Gastroesophageal sphincter (tissue), 4 donors: ENCODE results near the gene CALML5. TPM values are rescaled to one million over a fixed set of nuclear protein-coding genes. Genes with fewer than 3 reads are reported as not detected.

ENCODE experiments used
- ATAC-seq: fragments of 150-250 bp; one replicate; pipeline ENCODE4 v1.9.1; 2016; ENCODE audit warnings: mild to moderate bottlenecking, moderate library complexity
- H3K27ac ChIP-seq, 4 donors: fragments of 200-600 bp; sonication (generic) in 3 of 4; 1 replicate in 3 of 4; 2 replicates in 1 of 4; pipeline ENCODE4 v1.5.1; 2016 to 2019
- H3K27me3 ChIP-seq: fragments of 200-600 bp; sonication (generic); one replicate; pipeline ENCODE4 v1.5.1; 2019
- H3K36me3 ChIP-seq, 2 donors: fragments of 200-600 bp; sonication (generic); one replicate each; pipeline ENCODE4 v1.5.1; 2019; ENCODE audit warnings: control low read depth in 1 of 2
- H3K4me1 ChIP-seq, 3 donors: fragments of 200-600 bp; sonication (generic); 1 replicate in 2 of 3; 2 replicates in 1 of 3; pipeline ENCODE4 v1.5.1; 2016 to 2019; ENCODE audit warnings: control low read depth in 2 of 3
- H3K4me3 ChIP-seq, 2 donors: fragments of 200-600 bp; sonication (generic); one replicate each; pipeline ENCODE4 v1.5.1; 2019; ENCODE audit warnings: mild to moderate bottlenecking in 1 of 2, moderate library complexity in 1 of 2
- H3K9me3 ChIP-seq, 3 donors: fragments of 200-600 bp; sonication (generic); one replicate each; pipeline ENCODE4 v1.5.1; 2017 to 2019; ENCODE audit warnings: control low read depth in 2 of 3
- CTCF ChIP-seq, 4 experiments: fragments of 200-600 bp in 2 of 4; fragments of 450-650 bp in 2 of 4; sonication (generic) in 1 of 4; IDR thresholded peaks; one replicate each; pipeline ENCODE4 v1.5.1; 2017 to 2019; ENCODE audit warnings: antibody characterized with exemption in 4 of 4, mild to moderate bottlenecking in 2 of 4, moderate library complexity in 2 of 4
- EP300 ChIP-seq: sonication (generic); formaldehyde crosslinking; IDR thresholded peaks from one replicate; pipeline ENCODE4 v1.6.1; 2017; ENCODE audit warnings: antibody characterized with exemption, mild to moderate bottlenecking
- POLR2A ChIP-seq, 2 donors: fragments of 450-650 bp; IDR thresholded peaks; one replicate each; pipeline ENCODE4 v1.6.1; 2017; ENCODE audit warnings: antibody characterized with exemption in 2 of 2, mild to moderate bottlenecking in 2 of 2, moderate library complexity in 1 of 2
- POLR2AphosphoS5 ChIP-seq: sonication (generic); formaldehyde crosslinking; IDR thresholded peaks from one replicate; pipeline ENCODE4 v1.6.1; 2017; ENCODE audit warnings: antibody characterized with exemption
- WGBS, 2 donors: methylation state at CpG; one replicate each; pipeline ENCODE4 v1.1.5; 2018; ENCODE audit warnings: low coverage in 1 of 2; 5-methylcytosine and 5-hydroxymethylcytosine counted together
- total RNA-seq, 4 donors: library from RNA; depleted of rRNA; stranded (reverse); fragments of >200 nt; gene quantifications; one replicate each; pipeline ENCODE4 v1.1.0, GENCODE V29; 2016

CALML5 gene
- total RNA-seq, 4 donors from 2014 or later, result not detected

DNA sequence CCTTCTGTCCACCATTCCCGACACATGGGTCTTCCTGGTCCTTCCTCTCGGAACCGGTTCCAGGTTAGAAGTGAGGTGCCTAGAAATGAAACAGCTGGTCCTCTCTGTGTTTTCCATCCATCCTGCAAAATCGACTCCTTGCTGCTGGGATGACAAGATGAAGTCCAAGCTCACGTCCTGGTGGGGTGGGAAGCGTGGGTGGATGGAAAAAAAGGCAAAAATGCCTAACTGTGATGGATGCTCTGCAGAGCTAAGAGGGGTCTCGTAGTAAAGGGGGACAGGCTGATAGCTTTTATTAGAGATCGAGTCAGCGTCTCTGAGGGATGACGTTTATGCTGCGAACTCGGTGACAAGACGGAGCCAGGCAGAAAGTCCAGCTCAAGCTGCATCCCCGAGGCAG, 14.1 kb downstream of the CALML5 start:
- Histone ChIP-seq H3K4me1 (no peaks in the 10 kb centered on the region), H3K27ac (no peak overlapping the region), H3K9me3 (no peaks in the 10 kb centered on the region), H3K27me3 (no peaks in the 10 kb centered on the region), H3K36me3 (no peaks in the 10 kb centered on the region), H3K4me3 (no peak overlapping the region)
- no peak for ATAC-seq
- 93 to 100% methylated on average over 3 to 9 of the region's 14 CpGs for WGBS, 2 donors
- TF ChIP-seq CTCF (IDR thresholded peaks at IDR 0.05), result no peak

DNA sequence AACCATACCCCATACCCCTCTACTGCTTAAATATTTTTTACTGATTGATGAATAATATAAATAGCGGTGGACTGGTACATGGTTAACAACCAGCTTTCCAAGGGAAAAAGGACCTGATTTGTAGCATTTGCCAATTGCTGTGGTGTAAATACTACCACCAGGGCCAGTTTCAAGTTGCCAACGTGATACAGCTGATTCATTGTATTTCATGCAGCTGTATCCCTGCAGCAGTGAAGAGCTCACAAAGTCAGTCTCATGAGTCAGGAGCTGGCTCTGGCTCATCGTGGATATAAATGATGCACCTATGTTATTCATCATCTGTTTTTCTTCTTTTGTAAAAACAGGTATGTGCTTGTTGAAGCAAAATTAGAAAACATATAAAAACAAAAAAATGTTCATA, 15.2 kb downstream of the CALML5 start:
- H3K27me3 ChIP-seq, result no peaks in the 10 kb centered on the region
- no peak overlapping the region for H3K4me3 ChIP-seq
- TF ChIP-seq POLR2AphosphoS5, result no peak
- TF ChIP-seq POLR2A (IDR thresholded peaks at IDR 0.05), result no peak
- TF ChIP-seq CTCF (IDR thresholded peaks at IDR 0.05), result no peak
- TF ChIP-seq EP300, result no peak
- H3K36me3 ChIP-seq, result no peaks in the 10 kb centered on the region
- no peak overlapping the region for H3K27ac ChIP-seq
- no peaks in the 10 kb centered on the region for H3K4me1 ChIP-seq
- no peaks in the 10 kb centered on the region for H3K9me3 ChIP-seq
- 78% methylated on average over 3 of the region's 3 CpGs for WGBS, 2 donors
- ATAC-seq, result no peak

GRCh38 chr10:5482016-5482415, 17.4 kb downstream of the CALML5 start:
- Histone ChIP-seq H3K4me3 (no peak overlapping the region), H3K27ac (no peak overlapping the region), H3K27me3 (no peaks in the 10 kb centered on the region), H3K9me3 (no peaks in the 10 kb centered on the region), H3K36me3 (no peaks in the 10 kb centered on the region), H3K4me1 (no peaks in the 10 kb centered on the region)
- WGBS, 2 donors, result 92 to 94% methylated on average over 6 to 9 of the region's 9 CpGs
- no peak for ATAC-seq
- TF ChIP-seq POLR2A (IDR thresholded peaks at IDR 0.05), result no peak
- TF ChIP-seq CTCF (IDR thresholded peaks at IDR 0.05), result no peak
- TF ChIP-seq POLR2AphosphoS5, result no peak
- no peak for TF ChIP-seq EP300

DNA sequence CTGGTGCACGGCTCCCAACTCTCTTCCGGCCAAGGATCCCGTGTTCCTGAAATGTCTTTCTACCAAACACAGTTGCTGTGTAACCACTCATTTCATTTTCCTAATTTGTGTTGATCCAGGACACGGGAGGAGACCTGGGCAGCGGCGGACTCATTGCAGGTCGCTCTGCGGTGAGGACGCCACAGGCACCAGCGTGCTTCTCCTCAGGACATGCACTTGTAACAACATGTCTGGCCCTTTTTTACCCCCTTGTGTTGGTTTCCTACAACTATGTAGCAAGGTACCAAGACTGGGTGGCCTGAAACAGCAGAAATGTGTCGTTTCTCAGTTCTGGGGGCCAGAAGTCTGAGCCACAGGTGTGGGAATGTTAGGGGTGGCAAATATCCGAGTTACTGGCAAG, 18.2 kb downstream of the CALML5 start:
- Histone ChIP-seq H3K4me3 (no peak overlapping the region), H3K27ac (no peak overlapping the region), H3K9me3 (no peaks in the 10 kb centered on the region), H3K4me1 (no peaks in the 10 kb centered on the region), H3K36me3 (no peaks in the 10 kb centered on the region), H3K27me3 (no peaks in the 10 kb centered on the region)
- ATAC-seq, result no peak
- TF ChIP-seq EP300, result no peak
- TF ChIP-seq POLR2A (IDR thresholded peaks at IDR 0.05), result no peak
- TF ChIP-seq POLR2AphosphoS5, result no peak
- no peak for TF ChIP-seq CTCF (IDR thresholded peaks at IDR 0.05)
- WGBS, 2 donors, result 77 to 94% methylated on average over 4 to 8 of the region's 12 CpGs

GRCh38 chr10:5480162-5480941, 19.0 kb downstream of the CALML5 start:
- 88% methylated on average over 9 of the region's 21 CpGs; no CpG with 5 or more reads in 1 of the 2 donors for WGBS, 2 donors
- H3K9me3 ChIP-seq, result no peaks in the 10 kb centered on the region
- H3K36me3 ChIP-seq, result no peaks in the 10 kb centered on the region
- H3K27me3 ChIP-seq, result no peaks in the 10 kb centered on the region
- no peaks in the 10 kb centered on the region for H3K4me1 ChIP-seq
- no peak overlapping the region for H3K4me3 ChIP-seq
- TF ChIP-seq CTCF (IDR thresholded peaks at IDR 0.05) (no peak), POLR2AphosphoS5 (no peak), POLR2A (IDR thresholded peaks at IDR 0.05) (no peak), EP300 (no peak)
- H3K27ac ChIP-seq, result no peak overlapping the region
- ATAC-seq, result no peak
